Mucosa of rectum (tissue), 2 donors: ENCODE data around the gene MDM1.

Experiments used
- H3K27ac ChIP-seq, 2 donors: one replicate each; pipeline ENCODE4 v1.7.0; 2013; ENCODE audit warnings: inconsistent platforms in 2 of 2, low read depth in 2 of 2, low read length in 2 of 2
- H3K27me3 ChIP-seq, 2 donors: one replicate each; pipeline ENCODE4 v1.7.0; 2013; ENCODE audit warnings: low read length in 2 of 2; ENCODE audit not compliant: control insufficient read depth in 2 of 2, insufficient read depth in 2 of 2
- H3K36me3 ChIP-seq, 2 donors: one replicate each; pipeline ENCODE4 v1.7.0; 2013; ENCODE audit warnings: low read length in 2 of 2; ENCODE audit not compliant: control insufficient read depth in 2 of 2, insufficient read depth in 2 of 2
- H3K4me1 ChIP-seq, 2 donors: one replicate each; pipeline ENCODE4 v1.7.0; 2013; ENCODE audit warnings: low read length in 2 of 2, mild to moderate bottlenecking in 1 of 2; ENCODE audit not compliant: control insufficient read depth in 2 of 2, insufficient read depth in 2 of 2
- H3K4me3 ChIP-seq, 2 donors: one replicate each; pipeline ENCODE4 v1.7.0; 2013; ENCODE audit warnings: low read length in 2 of 2
- H3K9ac ChIP-seq, 2 donors: one replicate each; pipeline ENCODE4 v1.7.0; 2013; ENCODE audit warnings: low read length in 2 of 2, low read depth in 1 of 2, mild to moderate bottlenecking in 1 of 2
- H3K9me3 ChIP-seq, 2 donors: one replicate each; pipeline ENCODE4 v1.7.0; 2013; ENCODE audit warnings: low read length in 2 of 2; ENCODE audit not compliant: control insufficient read depth in 2 of 2
- donor health status: healthy.
- donor health status: Normal muscosa, but diverticular disease.

MDM1 gene

DNA sequence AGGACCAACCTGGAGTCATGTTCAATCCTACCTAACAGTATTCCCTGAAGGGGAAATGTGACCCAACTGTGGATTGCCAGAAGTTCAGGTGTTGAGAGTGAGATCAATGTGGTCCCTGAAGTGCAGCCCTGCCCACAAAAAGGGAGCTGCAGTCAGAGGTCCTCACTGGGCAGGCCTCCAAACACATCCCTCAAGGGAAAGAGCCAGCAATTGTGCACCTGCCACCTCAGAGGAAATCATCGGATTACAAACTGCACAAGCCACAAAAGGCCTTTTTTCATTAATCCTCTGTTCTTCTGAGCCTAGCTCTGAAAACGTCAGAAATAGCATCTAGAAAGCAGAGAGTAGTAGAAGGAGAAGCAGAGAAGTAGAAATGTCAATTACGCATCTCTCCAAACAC is 10.8 kb upstream of the MDM1 start:
- Histone ChIP-seq H3K27me3 (no peaks in the 10 kb centered on the region), H3K4me1 (no peaks in the 10 kb centered on the region), H3K27ac (no peak overlapping the region)

DNA sequence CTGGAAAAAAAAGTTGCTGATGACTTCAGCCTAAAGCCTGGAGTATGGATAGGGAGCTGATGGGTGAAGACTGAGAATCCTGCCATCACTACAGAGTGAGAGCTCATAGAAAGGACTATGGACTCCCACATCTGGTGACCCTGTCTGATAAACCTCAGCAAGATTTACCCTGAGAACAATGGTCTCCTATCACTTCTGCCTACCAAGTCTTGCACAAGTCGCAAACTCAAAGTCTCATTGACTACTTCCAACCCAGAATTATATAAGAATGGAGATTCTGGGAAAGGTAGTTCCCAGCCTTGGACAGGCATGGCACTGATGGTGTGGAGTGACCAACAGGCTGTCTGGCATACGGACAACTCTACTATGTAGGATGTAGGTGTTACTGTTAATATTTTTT is 9.7 kb upstream of the MDM1 start:
- Histone ChIP-seq H3K9me3 (no peaks in the 10 kb centered on the region), H3K4me3 (no peak overlapping the region), H3K9ac (no peak overlapping the region), H3K27ac (no peak overlapping the region), H3K27me3 (no peaks in the 10 kb centered on the region), H3K4me1 (no peaks in the 10 kb centered on the region), H3K36me3 (no peaks in the 10 kb centered on the region)

More for the DNA sequence above, 10.8 kb upstream of the MDM1 start:
- Histone ChIP-seq H3K9me3 (no peaks in the 10 kb centered on the region), H3K4me3 (no peak overlapping the region), H3K9ac (no peak overlapping the region), H3K36me3 (no peaks in the 10 kb centered on the region)

DNA sequence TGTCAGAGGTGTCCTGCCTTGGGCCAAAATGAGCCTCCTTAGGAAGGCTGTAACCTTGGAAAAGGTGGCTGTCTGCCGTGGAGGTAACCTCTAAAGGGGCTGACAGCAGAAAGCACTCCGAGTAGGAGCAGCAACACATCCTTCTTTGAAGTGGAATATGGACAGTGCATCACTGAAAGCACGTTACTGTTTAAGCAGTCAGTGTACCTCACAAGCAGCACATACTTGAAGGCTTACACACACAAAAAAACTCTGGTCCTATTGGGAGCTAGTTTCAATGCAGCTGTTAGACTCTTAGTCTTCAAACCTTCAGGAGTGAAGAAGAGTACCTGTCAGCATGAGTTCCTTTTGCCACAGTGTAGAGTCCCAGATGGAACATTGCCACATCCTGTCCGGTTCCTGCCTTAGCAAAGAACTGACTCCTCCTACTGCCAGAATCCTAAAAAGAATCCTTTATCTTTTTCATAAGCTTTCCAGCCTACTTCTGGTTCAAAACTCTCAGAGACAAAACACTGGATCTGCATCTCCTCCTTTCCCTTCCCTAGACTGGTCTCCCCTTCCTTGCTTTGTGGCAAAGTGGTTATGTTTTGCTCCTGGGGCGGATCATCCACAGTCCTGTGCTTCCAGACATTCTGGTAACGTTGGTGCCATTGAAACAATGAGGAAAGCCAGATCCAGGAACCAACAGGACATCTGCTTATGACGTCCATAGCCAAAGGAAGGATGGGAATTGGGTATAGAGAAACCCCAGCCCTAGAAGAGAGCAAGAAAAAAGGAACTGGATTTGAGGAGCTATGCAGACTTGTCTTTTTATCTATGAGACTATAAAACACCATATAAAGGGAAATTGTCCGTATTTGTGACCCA is 8.5 kb upstream of the MDM1 start:
- H3K4me1 ChIP-seq = no peaks in the 10 kb centered on the region
- H3K27me3 ChIP-seq = no peaks in the 10 kb centered on the region
- no peaks in the 10 kb centered on the region for H3K9me3 ChIP-seq
- H3K9ac ChIP-seq = no peak overlapping the region
- no peaks in the 10 kb centered on the region for H3K36me3 ChIP-seq
- no peak overlapping the region for H3K4me3 ChIP-seq
- H3K27ac ChIP-seq = no peak overlapping the region

DNA sequence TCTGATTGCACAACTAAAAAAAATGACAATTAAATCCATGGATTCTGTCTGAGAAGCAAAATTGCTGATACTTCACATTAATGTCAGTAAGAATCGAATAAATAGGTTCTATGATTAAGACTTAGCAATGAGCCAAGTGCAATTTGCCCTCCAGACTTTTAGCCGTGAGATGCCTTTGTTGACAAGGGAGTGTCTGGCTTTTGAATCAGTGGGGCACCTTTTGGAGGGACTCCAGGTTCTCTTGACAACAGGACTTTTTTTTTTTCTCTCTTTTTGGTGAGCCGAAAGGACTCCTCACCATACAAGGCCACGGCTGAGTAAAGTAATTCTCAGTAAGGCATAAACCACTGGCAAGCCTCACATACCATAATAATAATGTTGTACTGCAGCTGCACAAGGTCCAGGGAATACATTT is 4.7 kb upstream of the MDM1 start:
- no peak overlapping the region for H3K4me3 ChIP-seq
- no peak overlapping the region for H3K27ac ChIP-seq
- H3K36me3 ChIP-seq = no peaks in the 10 kb centered on the region
- no peaks in the 10 kb centered on the region for H3K27me3 ChIP-seq
- H3K9ac ChIP-seq = no peak overlapping the region
- no peaks in the 10 kb centered on the region for H3K9me3 ChIP-seq
- no peaks in the 10 kb centered on the region for H3K4me1 ChIP-seq

DNA sequence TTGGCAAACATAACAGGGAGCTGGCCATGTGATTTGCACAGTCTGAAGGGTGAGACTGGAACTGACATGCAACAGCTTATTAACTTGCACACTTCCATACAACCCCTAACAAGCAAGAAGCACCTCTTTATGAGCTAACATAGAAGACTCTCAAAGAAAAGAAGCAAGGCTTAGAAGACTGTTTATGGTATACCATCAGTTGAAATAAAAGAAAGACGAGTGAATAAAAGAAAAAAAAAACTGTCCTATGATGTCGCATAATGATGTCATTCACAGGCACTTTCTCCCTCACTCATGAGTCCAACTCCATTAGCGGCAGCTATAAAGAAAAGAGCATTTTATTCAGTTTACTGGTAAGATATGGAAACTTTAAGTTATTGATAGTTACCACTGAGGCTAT is 3.3 kb upstream of the MDM1 start:
- H3K4me1 ChIP-seq = peaks cover 4 to 8% of the 10 kb centered on the region in 2 donors
- no peaks in the 10 kb centered on the region for H3K27me3 ChIP-seq
- no peak overlapping the region for H3K27ac ChIP-seq
- H3K9ac ChIP-seq = no peak overlapping the region
- no peak overlapping the region for H3K4me3 ChIP-seq
- no peaks in the 10 kb centered on the region for H3K9me3 ChIP-seq
- H3K36me3 ChIP-seq = no peaks in the 10 kb centered on the region

DNA sequence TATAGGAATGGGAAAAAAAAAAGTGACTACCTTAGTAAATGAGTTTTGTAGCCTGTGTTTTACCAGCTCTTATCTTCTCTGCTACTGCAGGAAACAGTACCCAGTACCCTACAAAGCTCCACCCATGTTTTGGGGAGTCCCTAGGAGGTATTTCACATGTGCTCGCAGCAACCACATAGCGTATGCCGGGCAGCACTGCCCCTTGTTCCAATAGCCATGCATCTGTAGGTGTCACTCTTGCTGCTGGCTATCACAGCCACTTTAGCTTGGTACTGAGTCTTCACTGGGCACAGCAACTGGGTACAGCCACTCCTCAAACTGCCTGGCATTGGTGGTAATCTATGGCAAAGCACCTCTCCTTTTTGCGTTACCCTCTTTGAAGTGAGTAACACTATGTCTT is 2.0 kb upstream of the MDM1 start:
- Histone ChIP-seq H3K27ac (no peak overlapping the region), H3K27me3 (no peaks in the 10 kb centered on the region), H3K4me1 (peaks cover 4 to 8% of the 10 kb centered on the region in 2 donors), H3K9ac (no peak overlapping the region), H3K36me3 (no peaks in the 10 kb centered on the region), H3K9me3 (no peaks in the 10 kb centered on the region), H3K4me3 (no peak overlapping the region)

DNA sequence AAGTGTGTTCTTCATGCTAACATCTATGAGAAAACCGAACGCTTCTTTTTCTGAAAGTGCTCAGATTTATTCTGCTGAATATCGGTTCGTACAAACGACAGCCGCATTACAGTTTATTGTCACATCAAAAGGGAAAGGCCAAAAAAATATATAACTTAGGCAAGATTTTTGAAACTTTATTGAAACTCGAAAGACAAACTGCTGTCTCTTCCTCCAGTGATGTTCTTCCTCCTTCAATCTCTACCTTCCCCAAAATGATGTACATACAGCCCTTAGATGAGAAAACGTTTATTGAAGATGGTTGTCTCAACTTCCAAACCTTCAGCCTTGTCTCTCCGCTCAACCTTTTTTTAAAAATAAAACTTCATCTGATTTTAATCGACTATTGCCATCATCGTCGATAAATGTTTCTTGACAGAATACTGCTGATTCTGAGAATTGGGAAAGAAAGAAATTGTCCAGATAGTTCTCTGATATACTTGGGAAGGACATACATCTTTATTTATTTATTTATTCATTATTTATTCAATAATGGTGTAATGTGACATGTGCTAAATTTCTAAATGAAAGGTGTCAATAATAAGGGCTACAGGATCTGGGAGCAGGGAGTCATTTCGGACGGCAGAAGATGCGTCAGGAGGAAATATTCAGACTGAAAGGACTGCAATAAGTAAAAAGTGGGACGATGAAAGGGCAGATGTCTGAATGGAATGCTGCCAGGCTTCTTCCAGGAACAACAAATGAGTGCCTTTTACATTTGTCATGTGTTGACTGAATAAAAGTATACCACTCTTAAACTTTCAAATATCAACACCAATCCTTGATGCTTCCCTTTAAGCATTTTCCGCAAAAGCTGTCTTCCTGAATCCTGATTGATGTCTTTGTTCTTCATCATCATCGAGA is 817 bp upstream of the MDM1 start:
- Histone ChIP-seq H3K4me1 (peaks cover 4 to 8% of the 10 kb centered on the region in 2 donors), H3K27ac (peak overlapping the region; percentile 52 to 74), H3K36me3 (no peaks in the 10 kb centered on the region), H3K9ac (peak overlapping the region; percentile 61 to 69), H3K4me3 (peak overlapping the region; percentile 69 to 89), H3K27me3 (no peaks in the 10 kb centered on the region), H3K9me3 (no peaks in the 10 kb centered on the region)

DNA sequence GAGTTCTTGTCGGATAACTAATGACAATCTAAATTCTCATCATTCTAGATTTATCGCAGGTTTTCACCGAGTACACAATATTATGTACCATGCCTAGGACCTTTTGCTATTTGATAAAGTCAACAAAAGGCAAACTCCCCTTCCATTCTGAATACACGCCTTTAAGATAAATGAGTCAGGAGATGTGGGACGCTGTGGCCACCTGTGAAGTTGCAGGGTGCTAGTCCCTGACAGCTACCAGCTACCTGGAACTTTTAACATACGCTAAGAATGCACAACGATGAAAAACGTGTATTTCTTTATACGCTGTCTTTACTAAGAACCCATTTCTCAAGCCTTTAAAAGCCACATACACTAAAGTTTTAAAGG is 678 bp downstream of the MDM1 start:
- Histone ChIP-seq H3K27me3 (no peaks in the 10 kb centered on the region), H3K4me1 (peaks cover 4 to 8% of the 10 kb centered on the region in 2 donors), H3K9me3 (no peaks in the 10 kb centered on the region), H3K27ac (peak overlapping the region in 1 of 2 donors; percentile 56), H3K4me3 (peak overlapping the region; percentile 69 to 89), H3K36me3 (peaks cover 0 to under 1% of the 10 kb centered on the region in 2 donors), H3K9ac (peak overlapping the region; percentile 65 to 76)

DNA sequence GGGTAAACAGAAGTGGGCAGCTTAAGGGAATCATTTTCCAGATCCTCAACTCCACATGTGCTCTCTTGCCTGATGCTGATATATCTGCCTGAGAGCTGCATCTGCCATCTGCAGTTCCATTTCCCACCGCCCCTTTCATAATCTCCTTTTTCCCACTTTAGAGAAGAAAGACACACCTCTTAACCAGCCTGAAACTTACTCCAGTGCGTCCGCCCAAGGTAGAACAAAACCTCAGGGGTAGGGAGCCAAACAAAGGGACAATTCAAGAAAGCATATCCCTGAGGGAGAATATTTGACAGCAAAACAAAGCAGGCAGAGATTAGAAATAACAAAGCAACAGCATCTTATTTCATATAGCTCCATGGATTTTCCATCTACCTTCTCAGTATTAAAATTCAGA is 4.3 kb downstream of the MDM1 start:
- H3K9ac ChIP-seq = no peak overlapping the region
- H3K4me3 ChIP-seq = no peak overlapping the region
- no peaks in the 10 kb centered on the region for H3K9me3 ChIP-seq
- no peak overlapping the region for H3K27ac ChIP-seq
- H3K36me3 ChIP-seq = peaks cover 0 to 8% of the 10 kb centered on the region in 2 donors
- H3K27me3 ChIP-seq = no peaks in the 10 kb centered on the region
- H3K4me1 ChIP-seq = peaks cover 4 to 8% of the 10 kb centered on the region in 2 donors

DNA sequence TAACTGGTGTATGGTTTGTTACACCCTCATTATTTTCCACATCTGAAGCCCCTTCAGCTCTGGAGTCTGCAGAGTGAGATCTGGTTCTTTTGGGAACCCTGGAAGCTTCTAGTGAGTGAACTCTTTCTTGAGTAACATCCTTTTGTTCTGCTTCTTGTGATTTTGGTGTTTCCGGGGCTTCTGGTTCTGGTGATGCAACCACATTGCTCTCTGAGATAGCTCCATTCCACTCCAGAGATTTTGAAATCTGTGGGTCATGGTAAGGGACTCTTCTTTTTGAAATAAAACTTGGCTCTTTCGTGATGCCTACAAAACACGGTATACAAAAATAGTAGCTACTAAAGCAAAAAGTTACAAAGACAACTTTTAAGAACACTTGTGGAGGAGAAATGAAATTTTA is 5.4 kb downstream of the MDM1 start:
- Histone ChIP-seq H3K4me3 (no peak overlapping the region), H3K4me1 (peaks cover 4 to 7% of the 10 kb centered on the region in 2 donors), H3K36me3 (peaks cover 0 to 8% of the 10 kb centered on the region in 2 donors), H3K27ac (no peak overlapping the region), H3K9me3 (no peaks in the 10 kb centered on the region), H3K9ac (no peak overlapping the region), H3K27me3 (no peaks in the 10 kb centered on the region)
